Measurements from ENCODE around the gene OR4D2.

- TF ChIP-seq CTCF (IDR thresholded peaks at IDR 0.05) = peak in 4 of 6 experiments; percentile 26 to 52 (median 30)
- no peak for TF ChIP-seq POLR2A (IDR thresholded peaks at IDR 0.05)
Measured at GRCh38 chr17:58172369-58173071, 5.7 kb downstream of the OR4D2 start.
